ENCODE results near the gene RIMS4. TPM values are rescaled to one million over a fixed set of nuclear protein-coding genes. Genes with fewer than 3 reads are reported as not detected.

RIMS4 gene
- total RNA-seq, 1 experiment from 2014 or later, result 16.3 TPM

- Histone ChIP-seq H2BK20ac (ENCODE audit: low read depth, low read length, poor library complexity, severe bottlenecking) (no peak overlapping the region), H3K27ac (ENCODE audit: insufficient read length, low read depth, low read length) (no peak overlapping the region), H3K23me2 (ENCODE audit: insufficient read length, low read depth, low read length, poor library complexity, severe bottlenecking) (no peaks in the 10 kb centered on the region), H3T11ph (ENCODE audit: low read length) (no peak overlapping the region), H3K18ac (ENCODE audit: insufficient read length, low read depth, low read length) (no peak overlapping the region), H3K14ac (ENCODE audit: insufficient read depth, low read length) (no peak overlapping the region), H2AK5ac (ENCODE audit: insufficient read length, low read length) (no peak overlapping the region), H2BK12ac (ENCODE audit: insufficient read length, low read depth, low read length) (no peak overlapping the region), H4K8ac (replicated peaks; ENCODE audit: insufficient read length, low read depth, low read length) (no peak overlapping the region), H3K9me3 (ENCODE audit: control insufficient read depth, low read depth, low read length) (no peaks in the 10 kb centered on the region), H4K91ac (ENCODE audit: insufficient read length, low read depth, low read length) (no peak overlapping the region), H3K23ac (ENCODE audit: insufficient read length, low read depth, low read length) (no peak overlapping the region), H3K4me1 (ENCODE audit: insufficient read depth, low read length) (no peaks in the 10 kb centered on the region), H2BK5ac (ENCODE audit: insufficient read length, low read length) (no peak overlapping the region), H3K56ac (ENCODE audit: insufficient read length, low read depth, low read length) (no peak overlapping the region), H3K9ac (ENCODE audit: extremely low read depth, insufficient read length, low read length) (no peak overlapping the region), H2BK15ac (ENCODE audit: low read depth, low read length) (no peak overlapping the region), H3K79me1 (ENCODE audit: insufficient read depth, low read depth, low read length, poor library complexity, severe bottlenecking) (no peaks in the 10 kb centered on the region), H3K4ac (ENCODE audit: low read depth, low read length) (no peak overlapping the region), H4K5ac (ENCODE audit: insufficient read length, low read depth, low read length) (no peak overlapping the region), H2BK120ac (ENCODE audit: low read depth, low read length, poor library complexity, severe bottlenecking) (no peak overlapping the region), H2AFZ (ENCODE audit: low read length) (no peak overlapping the region), H3K27me3 (ENCODE audit: insufficient read depth, low read length) (no peaks in the 10 kb centered on the region), H4K20me1 (ENCODE audit: control insufficient read depth, insufficient read depth, insufficient read length) (no peaks in the 10 kb centered on the region), H3K4me2 (ENCODE audit: insufficient read depth, insufficient read length, low read length) (no peak overlapping the region), H3K79me2 (ENCODE audit: insufficient read depth, low read length) (no peaks in the 10 kb centered on the region)
- no peak; the same call in 2 of the 3 replicates for TF ChIP-seq CTCF (conservative IDR thresholded peaks at IDR 0.05)
- 0 out of 7 replicates have a peak, but pooled peaks cover 0 to 5% (median 0%) of the 10 kb centered on the region in 3 experiments for H3K36me3 Mint-ChIP-seq (ENCODE audit: insufficient read depth in 1 of 3, low read depth in 3 of 3)
- peaks cover 2% of the 10 kb centered on the region for H3K27me3 Mint-ChIP-seq (ENCODE audit: low read depth)
- peaks cover 22 to 24% of the 10 kb centered on the region in 2 experiments for H3K4me1 Mint-ChIP-seq
- H3K9me3 Mint-ChIP-seq, result peaks cover 2 to 5% of the 10 kb centered on the region in 2 experiments; a peak in 2 of 5 replicates
- H3K4me3 Mint-ChIP-seq, result no peak overlapping the region
- no CpG with 5 or more reads among the region's 3 CpGs for WGBS (ENCODE audit: extremely low coverage, insufficient read length, low lambda C conversion rate)
- DNase-seq, result no peak
- H3K27ac Mint-ChIP-seq, result peak overlapping the region in 1 of 3 experiments; percentile 81; a peak in 2 of 7 replicates
Observed at GRCh38 chr20:44851545-44851944, 41.2 kb upstream of the RIMS4 start.

Measured in H9 (cell line).